ACC112 (cell line): ENCODE results near the gene GYS1.

Source experiments
- H2AFZ ChIP-seq: fragments of 200-600 bp; sonication (generic); one replicate; pipeline ENCODE4 v1.6.0; 2017; ENCODE audit warnings: antibody characterized with exemption, low read length; ENCODE audit not compliant: unreplicated experiment
- H3K27ac ChIP-seq: fragments of 200-600 bp; sonication (generic); 2 replicates; pipeline ENCODE4 v1.5.1; 2014; ENCODE audit warnings: low read depth, mild to moderate bottlenecking, antibody characterized with exemption, low read length, moderate library complexity
- H3K27me3 ChIP-seq: fragments of 200-600 bp; sonication (generic); 2 replicates; pipeline ENCODE4 v1.6.1; 2014; ENCODE audit warnings: mild to moderate bottlenecking, antibody characterized with exemption, low read length, moderate library complexity, mixed read lengths; ENCODE audit not compliant: insufficient read depth
- H3K36me3 ChIP-seq: fragments of 200-600 bp; sonication (generic); 2 replicates; pipeline ENCODE4 v1.6.1; 2016; ENCODE audit warnings: mild to moderate bottlenecking, antibody characterized with exemption, low read length, moderate library complexity, mixed read lengths; ENCODE audit not compliant: insufficient read depth
- H3K4me1 ChIP-seq: fragments of 200-600 bp; sonication (generic); one replicate; pipeline ENCODE4 v1.6.1; 2016; ENCODE audit warnings: low read length, mixed read lengths; ENCODE audit not compliant: insufficient read depth, unreplicated experiment, control insufficient read depth
- H3K4me3 ChIP-seq: fragments of 200-600 bp; sonication (generic); 2 replicates; pipeline ENCODE4 v1.5.1; 2014; ENCODE audit warnings: mild to moderate bottlenecking, low read depth, low read length
- H3K79me2 ChIP-seq: fragments of 200-600 bp; sonication (generic); one replicate; pipeline ENCODE4 v1.6.0; 2016; ENCODE audit warnings: low read length; ENCODE audit not compliant: control insufficient read depth, unreplicated experiment, insufficient read depth

GYS1 gene

DNA sequence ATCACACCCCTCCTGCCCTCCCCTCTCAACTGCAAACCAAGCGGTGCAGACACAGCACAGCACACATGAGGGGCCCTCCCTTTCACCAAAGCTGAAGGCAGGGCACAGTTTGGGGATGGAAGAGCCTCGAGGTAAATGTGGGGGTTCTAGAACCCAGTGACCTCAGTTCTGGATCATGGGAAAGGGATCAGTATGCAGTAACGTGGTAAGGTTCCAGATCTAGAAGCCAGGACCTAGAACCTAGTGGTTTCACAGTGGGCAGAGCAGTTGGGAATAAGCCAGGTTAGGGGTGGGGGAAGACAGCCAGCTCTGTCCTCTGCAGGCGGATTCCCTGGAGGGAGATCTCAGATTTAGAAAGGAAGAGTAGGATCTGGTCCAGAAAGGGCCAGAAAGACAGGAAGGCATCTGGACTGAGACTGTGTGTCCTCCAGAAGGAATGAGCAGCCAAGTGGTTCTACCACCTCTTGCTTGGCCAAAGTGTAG is 24.9 kb downstream of the GYS1 start:
- H3K4me1 ChIP-seq = peaks cover 15% of the 10 kb centered on the region
- H3K4me3 ChIP-seq = no peak overlapping the region
- no peak overlapping the region for H2AFZ ChIP-seq
- H3K79me2 ChIP-seq = peaks cover 19% of the 10 kb centered on the region
- peaks cover 22% of the 10 kb centered on the region for H3K36me3 ChIP-seq
- no peaks in the 10 kb centered on the region for H3K27me3 ChIP-seq
- H3K27ac ChIP-seq = peak overlapping the region; percentile 29

DNA sequence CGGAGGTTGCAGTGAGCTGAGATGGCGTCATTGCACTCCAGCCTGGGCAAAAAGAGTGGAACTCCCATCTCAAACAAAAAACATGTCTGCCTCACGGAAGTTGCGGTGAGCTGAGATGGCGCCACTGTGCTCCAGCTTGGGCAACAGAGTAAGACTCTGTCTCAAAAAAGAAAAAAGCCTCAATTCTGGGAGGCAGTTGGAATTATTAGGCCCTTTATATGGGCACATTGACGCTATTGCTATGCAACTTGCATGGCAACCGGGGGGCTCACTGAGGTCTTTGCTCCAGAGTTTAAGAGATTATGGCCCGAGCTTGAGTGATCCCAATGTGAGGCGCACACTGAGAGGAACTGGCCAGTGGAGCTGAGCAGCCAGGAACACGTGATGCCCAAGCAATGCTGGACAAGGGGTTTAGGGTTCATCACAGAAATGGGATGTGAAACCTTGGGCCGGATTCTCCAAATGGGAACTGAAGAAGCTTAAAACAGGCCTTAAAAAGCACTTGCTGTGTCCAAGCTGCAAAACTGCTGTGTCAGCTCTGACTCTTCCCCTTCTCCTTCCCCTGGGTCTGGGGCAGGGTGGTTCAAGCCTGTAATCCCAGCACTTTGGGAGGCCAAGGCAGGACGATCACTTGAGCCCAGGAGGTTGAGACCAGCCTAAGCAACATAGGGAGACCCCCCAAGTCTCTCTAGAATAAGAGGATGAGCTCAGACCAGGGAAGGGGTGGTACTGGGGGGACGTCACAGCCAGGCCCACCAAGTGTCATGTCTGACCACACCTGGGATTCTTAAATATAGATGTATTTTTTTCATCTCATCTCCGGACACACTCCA is 25.5 kb downstream of the GYS1 start:
- H2AFZ ChIP-seq = no peak overlapping the region
- peaks cover 22% of the 10 kb centered on the region for H3K36me3 ChIP-seq
- H3K27me3 ChIP-seq = no peaks in the 10 kb centered on the region
- H3K79me2 ChIP-seq = peaks cover 19% of the 10 kb centered on the region
- peak overlapping the region; percentile 97 for H3K4me3 ChIP-seq
- peaks cover 19% of the 10 kb centered on the region for H3K4me1 ChIP-seq
- H3K27ac ChIP-seq = peak overlapping the region; percentile 58

DNA sequence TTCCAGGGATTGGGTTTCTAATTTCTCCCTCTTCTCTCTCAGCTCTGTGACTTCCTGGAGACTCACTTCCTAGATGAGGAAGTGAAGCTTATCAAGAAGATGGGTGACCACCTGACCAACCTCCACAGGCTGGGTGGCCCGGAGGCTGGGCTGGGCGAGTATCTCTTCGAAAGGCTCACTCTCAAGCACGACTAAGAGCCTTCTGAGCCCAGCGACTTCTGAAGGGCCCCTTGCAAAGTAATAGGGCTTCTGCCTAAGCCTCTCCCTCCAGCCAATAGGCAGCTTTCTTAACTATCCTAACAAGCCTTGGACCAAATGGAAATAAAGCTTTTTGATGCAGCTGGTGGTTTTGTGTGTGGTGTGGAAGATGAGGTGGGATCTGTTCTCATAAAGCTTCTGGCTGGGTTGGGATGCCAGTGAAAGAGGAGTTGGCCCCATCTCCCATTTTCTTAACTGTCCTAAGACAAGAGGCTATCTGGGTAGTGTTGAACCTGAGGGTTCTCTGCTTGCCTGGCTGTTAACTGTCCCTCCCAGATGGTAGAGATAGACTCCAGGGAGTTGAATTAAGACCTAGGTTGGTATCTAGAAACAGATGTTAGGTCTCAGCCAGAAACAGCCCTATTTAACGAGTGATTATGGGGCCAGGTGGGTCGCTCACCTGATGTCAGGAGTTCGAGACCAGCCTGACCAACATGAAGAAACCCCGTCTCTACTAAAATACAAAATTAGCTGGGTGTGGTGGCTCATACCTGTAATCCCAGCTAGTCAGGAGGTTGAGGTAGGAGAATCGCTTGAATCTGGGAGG is 26.4 kb downstream of the GYS1 start:
- H3K27me3 ChIP-seq = no peaks in the 10 kb centered on the region
- peak overlapping the region; percentile 58 for H3K27ac ChIP-seq
- H2AFZ ChIP-seq = no peak overlapping the region
- H3K4me3 ChIP-seq = peak overlapping the region; percentile 97
- H3K36me3 ChIP-seq = peaks cover 22% of the 10 kb centered on the region
- peaks cover 21% of the 10 kb centered on the region for H3K4me1 ChIP-seq
- H3K79me2 ChIP-seq = peaks cover 19% of the 10 kb centered on the region

DNA sequence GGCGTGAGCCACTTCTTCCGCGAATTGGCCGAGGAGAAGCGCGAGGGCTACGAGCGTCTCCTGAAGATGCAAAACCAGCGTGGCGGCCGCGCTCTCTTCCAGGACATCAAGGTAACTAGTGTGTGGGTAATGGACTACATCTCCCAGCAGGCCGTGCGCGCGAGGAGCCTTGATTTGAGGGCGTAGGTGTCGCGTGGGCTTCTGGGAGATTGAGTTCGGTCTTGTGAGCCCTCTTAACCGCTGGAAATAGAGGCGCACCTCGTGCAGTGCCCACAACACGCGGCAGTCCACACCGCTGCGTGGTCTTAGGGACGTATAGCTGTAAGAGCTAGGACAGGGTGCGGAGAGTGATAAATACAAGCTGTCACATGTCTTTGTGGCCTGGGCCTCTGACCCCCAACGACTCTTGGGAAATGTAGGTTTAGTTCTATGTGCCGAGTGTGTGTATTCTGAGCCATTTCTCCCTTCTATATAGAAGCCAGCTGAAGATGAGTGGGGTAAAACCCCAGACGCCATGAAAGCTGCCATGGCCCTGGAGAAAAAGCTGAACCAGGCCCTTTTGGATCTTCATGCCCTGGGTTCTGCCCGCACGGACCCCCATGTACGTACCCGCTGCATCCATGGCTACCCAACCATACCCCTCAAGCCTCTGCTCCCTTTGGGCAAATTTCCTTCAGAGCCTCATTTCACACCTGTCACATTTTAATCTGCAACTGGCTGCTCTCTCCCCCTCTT is 27.1 kb downstream of the GYS1 start:
- H3K36me3 ChIP-seq = peaks cover 22% of the 10 kb centered on the region
- H3K4me3 ChIP-seq = peak overlapping the region; percentile 97
- peaks cover 19% of the 10 kb centered on the region for H3K79me2 ChIP-seq
- H2AFZ ChIP-seq = no peak overlapping the region
- peak overlapping the region; percentile 58 for H3K27ac ChIP-seq
- peaks cover 21% of the 10 kb centered on the region for H3K4me1 ChIP-seq
- no peaks in the 10 kb centered on the region for H3K27me3 ChIP-seq

DNA sequence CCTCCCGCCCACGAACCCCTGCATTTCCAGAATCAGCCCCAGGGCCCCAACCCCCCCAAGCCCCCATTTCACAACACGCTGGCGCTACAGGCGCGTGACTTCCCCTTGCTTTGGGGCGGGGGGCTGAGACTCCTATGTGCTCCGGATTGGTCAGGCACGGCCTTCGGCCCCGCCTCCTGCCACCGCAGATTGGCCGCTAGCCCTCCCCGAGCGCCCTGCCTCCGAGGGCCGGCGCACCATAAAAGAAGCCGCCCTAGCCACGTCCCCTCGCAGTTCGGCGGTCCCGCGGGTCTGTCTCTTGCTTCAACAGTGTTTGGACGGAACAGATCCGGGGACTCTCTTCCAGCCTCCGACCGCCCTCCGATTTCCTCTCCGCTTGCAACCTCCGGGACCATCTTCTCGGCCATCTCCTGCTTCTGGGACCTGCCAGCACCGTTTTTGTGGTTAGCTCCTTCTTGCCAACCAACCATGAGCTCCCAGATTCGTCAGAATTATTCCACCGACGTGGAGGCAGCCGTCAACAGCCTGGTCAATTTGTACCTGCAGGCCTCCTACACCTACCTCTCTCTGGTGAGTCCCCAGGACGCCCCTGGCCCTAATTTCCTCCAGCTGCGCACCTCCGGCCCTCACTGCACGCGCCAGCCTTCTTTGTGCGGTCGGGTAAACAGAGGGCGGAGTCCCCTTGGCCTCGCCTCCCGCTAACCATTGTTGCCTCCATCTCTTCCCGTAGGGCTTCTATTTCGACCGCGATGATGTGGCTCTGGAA is 27.9 kb downstream of the GYS1 start, which contains the start of gene FTL:
Gene FTL, plus strand, starts transcription at position 270 of the 766 bp plus-strand sequence. Its CDS starts 199 bp downstream, at position 469.
- H3K4me1 ChIP-seq = peaks cover 21% of the 10 kb centered on the region
- peaks cover 16% of the 10 kb centered on the region for H3K36me3 ChIP-seq
- H3K4me3 ChIP-seq = peak within 1 kb of the TSS; percentile 97
- no peaks in the 10 kb centered on the region for H3K27me3 ChIP-seq
- H2AFZ ChIP-seq = no peak within 1 kb of the TSS
- peak within 1 kb of the TSS; percentile 85 for H3K27ac ChIP-seq
- H3K79me2 ChIP-seq = peaks cover 19% of the 10 kb centered on the region

DNA sequence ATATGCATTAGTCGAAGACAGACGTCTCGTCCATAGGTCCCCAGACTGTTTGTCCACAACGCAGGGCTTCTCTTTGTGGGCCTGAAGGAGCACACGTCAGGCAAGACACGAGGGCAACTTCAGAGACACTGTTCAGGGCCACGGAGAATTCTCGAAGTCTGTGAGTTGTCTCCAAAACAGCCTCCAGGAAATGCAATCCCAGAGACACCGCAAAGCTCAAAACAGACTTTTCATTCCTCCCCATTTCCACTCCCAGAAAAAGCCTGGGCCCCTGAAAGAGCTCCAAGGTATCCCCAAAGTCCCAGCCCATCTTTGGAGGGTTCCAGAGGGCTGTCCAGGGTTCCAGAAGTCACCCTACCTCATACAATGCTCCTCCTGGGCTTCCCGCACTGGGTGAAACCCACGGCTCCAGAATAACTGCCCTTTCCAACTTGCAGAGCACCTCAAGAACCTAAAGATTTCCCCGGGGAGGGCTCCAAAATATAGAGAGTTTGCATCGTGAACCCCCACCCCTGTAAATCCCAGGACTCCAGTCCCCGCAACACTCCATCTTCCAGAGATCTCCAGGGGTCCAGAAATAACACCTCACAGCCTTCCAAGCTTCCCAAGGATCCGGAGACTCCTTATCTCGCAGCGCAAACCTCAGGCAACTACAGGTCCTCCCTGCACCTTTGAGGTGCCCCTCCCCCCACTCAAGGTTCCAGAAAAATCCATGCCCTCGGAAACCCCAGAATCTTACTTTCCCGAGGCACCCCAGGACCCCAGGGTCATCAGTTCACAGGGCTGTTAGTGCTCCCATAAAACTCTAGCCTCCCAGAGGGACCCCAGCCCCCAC is 28.7 kb downstream of the GYS1 start:
- Histone ChIP-seq H3K27ac (peak overlapping the region; percentile 85), H3K27me3 (no peaks in the 10 kb centered on the region), H3K4me3 (peak overlapping the region; percentile 62), H3K79me2 (peaks cover 19% of the 10 kb centered on the region), H3K36me3 (peaks cover 16% of the 10 kb centered on the region), H3K4me1 (peaks cover 21% of the 10 kb centered on the region), H2AFZ (no peak overlapping the region)

DNA sequence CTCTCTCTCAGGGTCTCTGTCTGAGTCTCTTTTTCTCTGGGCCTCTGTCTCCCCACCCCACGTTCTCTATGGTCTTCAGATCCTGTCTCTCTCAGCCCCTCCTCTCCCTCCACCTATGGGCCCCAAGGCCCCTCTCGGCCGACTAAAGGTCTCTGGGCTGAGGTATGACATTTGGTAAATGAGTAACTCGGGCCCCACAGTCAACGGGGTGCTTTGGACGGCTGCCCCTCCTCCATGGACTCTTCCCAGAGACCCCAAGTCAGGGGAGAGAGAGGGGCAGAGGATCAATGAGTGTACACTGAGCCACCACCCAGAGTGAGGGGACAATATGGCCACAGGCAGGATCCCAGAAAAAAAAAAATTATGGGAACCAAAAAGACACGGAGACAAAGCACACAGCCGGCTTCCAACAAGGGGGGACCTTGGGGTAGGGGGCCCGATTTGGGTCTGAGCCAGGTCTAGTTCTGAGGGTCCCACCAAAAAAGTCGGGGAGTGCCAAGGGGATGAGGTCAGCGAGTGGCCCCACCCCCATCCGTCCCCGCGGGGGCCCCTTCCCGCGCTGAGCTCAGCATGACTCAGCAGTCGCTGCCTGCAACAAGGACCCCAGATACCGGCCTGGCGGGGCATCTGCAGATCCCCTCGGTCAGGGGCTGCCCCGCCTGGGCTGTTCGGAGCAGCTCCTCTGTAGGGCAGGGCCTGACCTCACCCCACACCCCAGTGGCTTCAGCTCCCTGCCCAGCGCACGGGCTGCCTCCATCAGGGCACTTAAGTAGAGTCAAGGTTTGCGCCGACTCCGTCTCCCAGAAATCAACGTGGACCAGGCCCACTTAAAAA is 29.5 kb downstream of the GYS1 start:
- peaks cover 21% of the 10 kb centered on the region for H3K4me1 ChIP-seq
- peak overlapping the region; percentile 85 for H3K27ac ChIP-seq
- H3K4me3 ChIP-seq = peak overlapping the region; percentile 62
- no peaks in the 10 kb centered on the region for H3K27me3 ChIP-seq
- H3K36me3 ChIP-seq = peaks cover 16% of the 10 kb centered on the region
- H3K79me2 ChIP-seq = peaks cover 19% of the 10 kb centered on the region
- H2AFZ ChIP-seq = no peak overlapping the region

DNA sequence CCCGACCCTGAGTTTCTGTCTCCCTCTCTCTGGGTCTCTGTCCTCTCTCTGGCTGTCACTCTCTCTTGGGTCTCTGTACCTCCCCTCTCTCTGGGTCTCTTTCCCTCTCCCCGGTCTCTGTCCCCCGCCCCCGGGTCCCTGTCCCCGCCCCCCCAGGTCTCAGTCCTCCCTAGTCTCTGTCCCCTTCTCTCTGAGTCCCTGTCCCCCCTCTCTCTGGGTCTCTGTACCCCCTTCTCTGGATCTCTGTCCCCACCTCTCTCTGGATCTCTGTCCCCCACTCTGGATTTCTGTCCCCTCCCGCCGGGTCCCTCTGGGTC is 30.3 kb downstream of the GYS1 start:
- H3K4me1 ChIP-seq = peaks cover 21% of the 10 kb centered on the region
- H3K27ac ChIP-seq = peak overlapping the region; percentile 85
- no peaks in the 10 kb centered on the region for H3K27me3 ChIP-seq
- no peak overlapping the region for H3K4me3 ChIP-seq
- H2AFZ ChIP-seq = no peak overlapping the region
- H3K36me3 ChIP-seq = peaks cover 16% of the 10 kb centered on the region
- peaks cover 19% of the 10 kb centered on the region for H3K79me2 ChIP-seq
